CD8-positive, alpha-beta memory T cell (primary cell): ENCODE measurements around the gene NIM1K. TPM values are rescaled to one million over a fixed set of nuclear protein-coding genes. Genes with fewer than 3 reads are reported as not detected.
"Not testable (repeated sequence)": the region's sequence is repeated elsewhere in the genome, so short reads cannot be mapped to it uniquely, and the experiment has no call there.

ENCODE experiments used
- CTCF ChIA-PET: fragments of 350-600 bp; sonication (Branson Sonifier 250); formaldehyde crosslinking; loops from one replicate; lab custom pipeline; 2021; ENCODE audit warnings: antibody characterized with exemption; lab: Charles Lee
- POLR2A ChIA-PET: fragments of 350-600 bp; sonication (Branson Sonifier 250); formaldehyde crosslinking; loops from one replicate; lab custom pipeline; 2021; ENCODE audit warnings: antibody characterized with exemption; lab: Charles Lee
- DNase-seq, 5 donors: peaks; one replicate each; pipeline versions ENCODE4 v3.0.0 to v3.0.0-alpha.2; 2020 to 2022; ENCODE audit warnings: mixed read lengths in 1 of 5
- H3K27ac ChIP-seq: one replicate; pipeline ENCODE4 v1.7.0; 2013; ENCODE audit warnings: low read depth, mild to moderate bottlenecking, low read length, moderate library complexity
- H3K27me3 ChIP-seq: 2 replicates; pipeline ENCODE4 v1.7.0; 2013; ENCODE audit warnings: low read length, mild to moderate bottlenecking; ENCODE audit not compliant: insufficient read depth, poor library complexity, severe bottlenecking
- H3K36me3 ChIP-seq: 2 replicates; pipeline ENCODE4 v1.7.0; 2013; ENCODE audit warnings: mild to moderate bottlenecking, low read length, moderate library complexity; ENCODE audit not compliant: insufficient read depth
- H3K4me1 ChIP-seq: 2 replicates; pipeline ENCODE4 v1.7.0; 2013; ENCODE audit warnings: mild to moderate bottlenecking, low read length, moderate library complexity; ENCODE audit not compliant: insufficient read depth
- H3K4me3 ChIP-seq: 2 replicates; pipeline ENCODE4 v1.7.0; 2013; ENCODE audit warnings: mild to moderate bottlenecking, low read length
- H3K9me3 ChIP-seq: 2 replicates; pipeline ENCODE4 v1.7.0; 2013; ENCODE audit warnings: mild to moderate bottlenecking, low read length
- H3K27ac Mint-ChIP-seq, 8 donors: one replicate each; pipeline ENCODE4 v1.8.0; 2020 to 2021; ENCODE audit warnings: mixed read lengths in 8 of 8, mild to moderate bottlenecking in 6 of 8, inconsistent platforms in 3 of 8, moderate library complexity in 3 of 8
- H3K27me3 Mint-ChIP-seq, 2 donors: one replicate each; pipeline ENCODE4 v1.8.0; 2020 to 2021; ENCODE audit warnings: mixed read lengths in 2 of 2, mild to moderate bottlenecking in 1 of 2, moderate library complexity in 1 of 2
- H3K36me3 Mint-ChIP-seq, 3 donors: one replicate each; pipeline ENCODE4 v1.8.0; 2020 to 2021; ENCODE audit warnings: mixed read lengths in 3 of 3, inconsistent platforms in 1 of 3, mild to moderate bottlenecking in 1 of 3
- H3K4me1 Mint-ChIP-seq, 3 donors: one replicate each; pipeline ENCODE4 v1.8.0; 2020 to 2021; ENCODE audit warnings: mixed read lengths in 3 of 3, inconsistent platforms in 1 of 3, mild to moderate bottlenecking in 1 of 3
- H3K4me3 Mint-ChIP-seq, 7 donors: one replicate each; pipeline ENCODE4 v1.8.0; 2020 to 2021; ENCODE audit warnings: mixed read lengths in 7 of 7, mild to moderate bottlenecking in 6 of 7, moderate library complexity in 4 of 7, inconsistent platforms in 2 of 7
- H3K9me3 Mint-ChIP-seq, 5 donors: one replicate each; pipeline ENCODE4 v1.8.0; 2020 to 2022; ENCODE audit warnings: mixed read lengths in 5 of 5, mild to moderate bottlenecking in 3 of 5, moderate library complexity in 2 of 5, inconsistent platforms in 1 of 5
- polyA plus RNA-seq: library from polyadenylated mRNA; unstranded; fragments of 300-500 nt; fragmentation: Illumina TruSeq; gene quantifications from one replicate; pipeline ENCODE4 v1.2.3, GENCODE V29; 2021
- total RNA-seq, 2 experiments: library from RNA; stranded (reverse); gene quantifications; one replicate each; pipeline ENCODE4 v1.2.3, GENCODE V29; 2021

Gene NIM1K
- total and polyA plus RNA-seq, 3 experiments from 2014 or later, result 0.20 to 0.70 (median 0.40) TPM

- Mint-ChIP-seq H3K36me3 (peaks cover 0 to 8% (median 6%) of the 10 kb centered on the region in 3 donors), H3K4me1 (peaks cover 19 to 30% (median 25%) of the 10 kb centered on the region in 3 donors), H3K27ac (peak overlapping the region in 6 of 8 donors; percentile 1 to 82 (median 46)), H3K27me3 (peaks cover 11 to 30% of the 10 kb centered on the region in 2 donors), H3K4me3 (peak overlapping the region; percentile 85 to 91 (median 87)), H3K9me3 (peaks cover 0 to 5% (median 0%) of the 10 kb centered on the region in 5 donors)
- no peak overlapping the region for H3K27ac ChIP-seq
- peaks cover 8% of the 10 kb centered on the region for H3K4me1 ChIP-seq
- ChIA-PET CTCF (no interaction called here), POLR2A (interaction anchor here (1.5 kb wide), 1 partner anchor 291 kb away, joined by 3 read pairs; the partner anchor contains the start of gene TMEM267)
- H3K9me3 ChIP-seq, result no peaks in the 10 kb centered on the region
- peak overlapping the region; percentile 59 for H3K4me3 ChIP-seq
- no peaks in the 10 kb centered on the region for H3K36me3 ChIP-seq
- peak in 4 of 5 donors; percentile 3 to 49 (median 17) for DNase-seq
- H3K27me3 ChIP-seq, result peaks cover 9% of the 10 kb centered on the region
Measured at GRCh38 chr5:43192558-43193180, 644 bp downstream of the NIM1K start.

GRCh38 chr5:43193181-43193893 is 1.3 kb downstream of the NIM1K start:
- Histone ChIP-seq H3K27me3 (peaks cover 9% of the 10 kb centered on the region), H3K36me3 (no peaks in the 10 kb centered on the region), H3K27ac (no peak overlapping the region), H3K4me3 (peak overlapping the region; percentile 59), H3K4me1 (peaks cover 8% of the 10 kb centered on the region), H3K9me3 (no peaks in the 10 kb centered on the region)
- H3K4me3 Mint-ChIP-seq, result peak overlapping the region; percentile 85 to 91 (median 87)
- H3K27ac Mint-ChIP-seq, result peak overlapping the region in 7 of 8 donors; percentile 30 to 84 (median 78)
- POLR2A ChIA-PET, result no interaction called here
- peaks cover 0 to under 1% (median 0%) of the 10 kb centered on the region in 5 donors for H3K9me3 Mint-ChIP-seq
- peak in 2 of 5 donors; percentile 37 to 61 for DNase-seq
- CTCF ChIA-PET, result no interaction called here
- H3K36me3 Mint-ChIP-seq, result peaks cover 0 to 3% (median 1%) of the 10 kb centered on the region in 3 donors
- peaks cover 19 to 30% (median 25%) of the 10 kb centered on the region in 3 donors for H3K4me1 Mint-ChIP-seq
- H3K27me3 Mint-ChIP-seq, result peaks cover 13 to 30% of the 10 kb centered on the region in 2 donors

- no peak overlapping the region for H3K27ac ChIP-seq
- H3K4me3 ChIP-seq, result no peak overlapping the region
- H3K27me3 Mint-ChIP-seq, result peaks cover 13 to 30% of the 10 kb centered on the region in 2 donors
- ChIA-PET CTCF (no interaction called here), POLR2A (interaction anchor here (0.7 kb wide), 1 partner anchor 73 kb away, joined by 3 read pairs; no protein-coding TSS in a partner anchor)
- H3K36me3 Mint-ChIP-seq, result peaks cover 0 to 1% (median 0%) of the 10 kb centered on the region in 3 donors
- DNase-seq, result no peak
- H3K36me3 ChIP-seq, result no peaks in the 10 kb centered on the region
- no peaks in the 10 kb centered on the region for H3K9me3 Mint-ChIP-seq
- peaks cover 19 to 30% (median 25%) of the 10 kb centered on the region in 3 donors for H3K4me1 Mint-ChIP-seq
- H3K4me3 Mint-ChIP-seq, result peak overlapping the region in 5 of 7 donors; percentile 86 to 91 (median 87)
- peak overlapping the region in 4 of 8 donors; percentile 40 to 72 (median 58) for H3K27ac Mint-ChIP-seq
- H3K27me3 ChIP-seq, result peaks cover 9% of the 10 kb centered on the region
- H3K9me3 ChIP-seq, result no peaks in the 10 kb centered on the region
- H3K4me1 ChIP-seq, result peaks cover 8% of the 10 kb centered on the region
Measured at GRCh38 chr5:43193894-43194265, 1.9 kb downstream of the NIM1K start.

GRCh38 chr5:43195670-43196265 is 3.7 kb downstream of the NIM1K start:
- CTCF ChIA-PET, result no interaction called here
- H3K27me3 Mint-ChIP-seq, result peaks cover 18 to 34% of the 10 kb centered on the region in 2 donors
- H3K4me1 Mint-ChIP-seq, result peaks cover 18 to 28% (median 24%) of the 10 kb centered on the region in 3 donors
- Histone ChIP-seq H3K9me3 (no peaks in the 10 kb centered on the region), H3K27me3 (peaks cover 9% of the 10 kb centered on the region), H3K4me1 (peaks cover 8% of the 10 kb centered on the region), H3K27ac (no peak overlapping the region), H3K4me3 (no peak overlapping the region), H3K36me3 (no peaks in the 10 kb centered on the region)
- POLR2A ChIA-PET, result no interaction called here
- H3K4me3 Mint-ChIP-seq, result no peak overlapping the region
- H3K27ac Mint-ChIP-seq, result no peak overlapping the region
- H3K36me3 Mint-ChIP-seq, result peaks cover 0 to 4% (median 1%) of the 10 kb centered on the region in 3 donors
- no peak for DNase-seq
- no peaks in the 10 kb centered on the region for H3K9me3 Mint-ChIP-seq

GRCh38 chr5:43197535-43197934 is 5.5 kb downstream of the NIM1K start:
- CTCF ChIA-PET, result no interaction called here
- Mint-ChIP-seq H3K27ac (no peak overlapping the region), H3K27me3 (peaks cover 14 to 26% of the 10 kb centered on the region in 2 donors), H3K36me3 (peaks cover 0 to 4% (median 0%) of the 10 kb centered on the region in 3 donors), H3K4me1 (peaks cover 10 to 15% (median 13%) of the 10 kb centered on the region in 3 donors), H3K9me3 (no peaks in the 10 kb centered on the region), H3K4me3 (no peak overlapping the region)
- Histone ChIP-seq H3K9me3 (no peaks in the 10 kb centered on the region), H3K4me1 (peaks cover 8% of the 10 kb centered on the region), H3K27me3 (peaks cover 7% of the 10 kb centered on the region), H3K4me3 (no peak overlapping the region), H3K36me3 (no peaks in the 10 kb centered on the region), H3K27ac (no peak overlapping the region)
- POLR2A ChIA-PET, result no interaction called here
- DNase-seq, result no peak

GRCh38 chr5:43201442-43201841 is 9.4 kb downstream of the NIM1K start:
- H3K27me3 ChIP-seq, H3K27ac ChIP-seq, H3K27ac Mint-ChIP-seq, CTCF ChIA-PET, H3K36me3 Mint-ChIP-seq, DNase-seq, H3K9me3 Mint-ChIP-seq, POLR2A ChIA-PET, H3K27me3 Mint-ChIP-seq, H3K4me3 Mint-ChIP-seq, H3K4me1 Mint-ChIP-seq, H3K36me3 ChIP-seq, H3K9me3 ChIP-seq, H3K4me1 ChIP-seq, H3K4me3 ChIP-seq: not testable (repeated sequence)

- H3K4me3 Mint-ChIP-seq, result no peak overlapping the region
- H3K27me3 ChIP-seq, result no peaks in the 10 kb centered on the region
- H3K27ac Mint-ChIP-seq, result no peak overlapping the region
- peaks cover 7 to 16% of the 10 kb centered on the region in 2 donors for H3K27me3 Mint-ChIP-seq
- H3K36me3 ChIP-seq, result no peaks in the 10 kb centered on the region
- ChIA-PET POLR2A (no interaction called here), CTCF (no interaction called here)
- H3K27ac ChIP-seq, result no peak overlapping the region
- no peak for DNase-seq
- H3K4me1 Mint-ChIP-seq, result no peaks in the 10 kb centered on the region
- no peaks in the 10 kb centered on the region for H3K9me3 Mint-ChIP-seq
- no peak overlapping the region for H3K4me3 ChIP-seq
- H3K9me3 ChIP-seq, result no peaks in the 10 kb centered on the region
- peaks cover 0 to 8% (median 0%) of the 10 kb centered on the region in 3 donors for H3K36me3 Mint-ChIP-seq
- H3K4me1 ChIP-seq, result no peaks in the 10 kb centered on the region
Measured at GRCh38 chr5:43202380-43202779, 10.4 kb downstream of the NIM1K start.

- no peaks in the 10 kb centered on the region for H3K4me1 ChIP-seq
- DNase-seq, result no peak
- no peaks in the 10 kb centered on the region for H3K9me3 Mint-ChIP-seq
- no peak overlapping the region for H3K27ac ChIP-seq
- no peaks in the 10 kb centered on the region for H3K36me3 ChIP-seq
- no peaks in the 10 kb centered on the region for H3K4me1 Mint-ChIP-seq
- H3K9me3 ChIP-seq, result no peaks in the 10 kb centered on the region
- CTCF ChIA-PET, result no interaction called here
- peaks cover 0 to 8% (median 2%) of the 10 kb centered on the region in 3 donors for H3K36me3 Mint-ChIP-seq
- H3K4me3 ChIP-seq, result no peak overlapping the region
- no peak overlapping the region for H3K27ac Mint-ChIP-seq
- H3K4me3 Mint-ChIP-seq, result no peak overlapping the region
- H3K27me3 ChIP-seq, result no peaks in the 10 kb centered on the region
- POLR2A ChIA-PET, result no interaction called here
- peaks cover 5 to 22% of the 10 kb centered on the region in 2 donors for H3K27me3 Mint-ChIP-seq
Measured at GRCh38 chr5:43203373-43203772, 11.3 kb downstream of the NIM1K start.
